DMS114 treated with DMSO at 0.1 percent for 48 hours (cell line): ENCODE results near the gene ARHGAP33.

Experiments used
- DNase-seq: peaks from one replicate; lab custom pipeline; 2025; ENCODE audit not compliant: unreplicated experiment; lab: John Stamatoyannopoulos, UW

ARHGAP33 gene

GRCh38 chr19:35776102-35776788 lies 881 bp downstream of the ARHGAP33 start:
- DNase-seq = no peak

- DNase-seq = no peak
Observed at GRCh38 chr19:35777086-35777841, 1.9 kb downstream of the ARHGAP33 start.

- no peak for DNase-seq
Observed at GRCh38 chr19:35777961-35778360, 2.6 kb downstream of the ARHGAP33 start.

- DNase-seq = no peak
Observed at GRCh38 chr19:35779033-35779432, 3.7 kb downstream of the ARHGAP33 start.

GRCh38 chr19:35780058-35780457 lies 4.7 kb downstream of the ARHGAP33 start:
- no peak for DNase-seq

GRCh38 chr19:35780717-35781116 lies 5.4 kb downstream of the ARHGAP33 start:
- DNase-seq = no peak

GRCh38 chr19:35781650-35782049 lies 6.3 kb downstream of the ARHGAP33 start:
- DNase-seq = no peak

GRCh38 chr19:35782589-35782988 lies 7.2 kb downstream of the ARHGAP33 start:
- no peak for DNase-seq

GRCh38 chr19:35783469-35784434 lies 8.4 kb downstream of the ARHGAP33 start:
- no peak for DNase-seq

GRCh38 chr19:35784503-35785338 lies 9.4 kb downstream of the ARHGAP33 start:
- no peak for DNase-seq

GRCh38 chr19:35785339-35785627 lies 9.9 kb downstream of the ARHGAP33 start:
- no peak for DNase-seq

- no peak for DNase-seq
Observed at GRCh38 chr19:35786299-35787160, 11.2 kb downstream of the ARHGAP33 start.

- DNase-seq = no peak
Observed at GRCh38 chr19:35787227-35787799, 11.9 kb downstream of the ARHGAP33 start.

GRCh38 chr19:35788205-35788960 lies 13.0 kb downstream of the ARHGAP33 start:
- DNase-seq = no peak

- no peak for DNase-seq
Observed at GRCh38 chr19:35789195-35789977, 14.0 kb downstream of the ARHGAP33 start.

- DNase-seq = no peak
Observed at GRCh38 chr19:35789978-35790944, 14.9 kb downstream of the ARHGAP33 start.
